Amniotic epithelial cell (primary cell): ENCODE data around the gene SOX30.

ENCODE experiments used
- DNase-seq: peaks from one replicate; pipeline ENCODE4 v3.0.0-alpha.2; 2010; ENCODE audit warnings: low read depth

Gene SOX30

GRCh38 chr5:157607371-157608161, 44.7 kb downstream of the SOX30 start:
- peak; percentile 85 for DNase-seq

GRCh38 chr5:157606046-157606445, 46.2 kb downstream of the SOX30 start:
- DNase-seq: no peak

GRCh38 chr5:157603333-157604190, 48.7 kb downstream of the SOX30 start:
- peak; percentile 91 for DNase-seq

GRCh38 chr5:157602505-157602904, 49.7 kb downstream of the SOX30 start:
- peak; percentile 26 for DNase-seq

GRCh38 chr5:157600252-157600651, 52.0 kb downstream of the SOX30 start:
- no peak for DNase-seq

GRCh38 chr5:157599565-157599964, 52.7 kb downstream of the SOX30 start:
- no peak for DNase-seq

GRCh38 chr5:157598350-157598936, 53.8 kb downstream of the SOX30 start:
- DNase-seq: no peak

- DNase-seq: no peak
These were observed 55.0 kb downstream of the SOX30 start for GRCh38 chr5:157597277-157597676.

GRCh38 chr5:157596487-157596886, 55.8 kb downstream of the SOX30 start:
- no peak for DNase-seq

GRCh38 chr5:157594675-157595459, 57.4 kb downstream of the SOX30 start:
- no peak for DNase-seq

- DNase-seq: no peak
These were observed 58.0 kb downstream of the SOX30 start for GRCh38 chr5:157594257-157594656.

GRCh38 chr5:157593052-157593757, 59.0 kb downstream of the SOX30 start:
- DNase-seq: no peak

- DNase-seq: no peak
These were observed 59.6 kb downstream of the SOX30 start for GRCh38 chr5:157592594-157592993.

GRCh38 chr5:157590478-157590877, 61.8 kb downstream of the SOX30 start:
- no peak for DNase-seq

GRCh38 chr5:157584628-157585027, 67.6 kb downstream of the SOX30 start:
- DNase-seq: no peak

- DNase-seq: no peak
These were observed 69.3 kb downstream of the SOX30 start for GRCh38 chr5:157582731-157583620.

- DNase-seq: no peak
These were observed 70.3 kb downstream of the SOX30 start for GRCh38 chr5:157581901-157582300.

- no peak for DNase-seq
These were observed 74.0 kb downstream of the SOX30 start for GRCh38 chr5:157578079-157578780.

GRCh38 chr5:157576678-157577077, 75.6 kb downstream of the SOX30 start:
- DNase-seq: no peak
